GM19463 (cell line): ENCODE results near the gene TNFAIP1.
"Not testable (repeated sequence)": the region's sequence is repeated elsewhere in the genome, so short reads cannot be mapped to it uniquely, and the experiment has no call there.

Source experiments
- ATAC-seq: cut with Tn5 transposase; IDR thresholded peaks from one replicate; pipeline ENCODE4 v1.9.1; 2021; ENCODE audit warnings: mild to moderate bottlenecking, moderate library complexity; ENCODE audit not compliant: unreplicated experiment

The TNFAIP1 gene

DNA sequence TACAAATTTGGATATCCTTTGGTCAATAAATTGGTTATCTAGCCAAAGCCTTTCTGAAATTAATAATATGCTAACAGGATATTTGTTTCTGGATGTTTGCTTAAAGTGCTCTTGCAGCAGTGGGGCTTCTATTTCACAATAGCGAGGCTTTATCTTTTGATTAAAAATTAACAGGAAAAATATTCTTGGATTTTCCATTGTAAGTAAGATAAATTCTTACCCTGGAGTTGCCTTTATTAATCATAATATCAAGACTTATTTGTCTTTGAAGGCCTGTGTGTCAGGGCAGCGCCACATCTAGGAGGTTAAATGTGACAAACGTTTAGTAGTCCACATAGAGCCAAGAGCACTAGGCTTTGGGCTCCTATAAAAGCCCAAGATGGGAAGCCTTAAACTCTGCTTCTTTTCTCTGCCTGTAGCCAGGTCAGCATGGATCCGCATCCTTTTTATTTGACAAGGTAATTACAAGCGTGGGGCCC lies 11.3 kb upstream of the TNFAIP1 start:
- no peak for ATAC-seq

DNA sequence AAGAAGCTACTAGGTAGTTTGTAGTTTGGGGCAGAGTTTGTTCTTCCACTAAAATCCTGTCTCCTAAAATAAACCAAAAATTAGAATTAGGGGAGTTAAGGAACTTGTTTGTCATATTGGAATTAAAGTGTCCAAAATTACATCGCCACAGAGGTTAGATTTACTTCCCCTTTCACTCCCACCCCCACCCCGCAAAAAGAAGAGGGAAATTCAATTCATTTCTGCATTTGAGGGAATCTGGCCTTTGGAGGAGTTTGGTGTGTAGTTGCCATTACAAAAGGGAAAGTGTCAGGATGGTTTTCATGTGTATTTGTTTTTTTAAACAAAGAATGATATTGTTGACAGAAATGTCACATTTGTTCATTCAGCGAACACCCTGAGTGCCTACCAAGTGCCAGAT lies 10.8 kb upstream of the TNFAIP1 start:
- ATAC-seq = no peak

DNA sequence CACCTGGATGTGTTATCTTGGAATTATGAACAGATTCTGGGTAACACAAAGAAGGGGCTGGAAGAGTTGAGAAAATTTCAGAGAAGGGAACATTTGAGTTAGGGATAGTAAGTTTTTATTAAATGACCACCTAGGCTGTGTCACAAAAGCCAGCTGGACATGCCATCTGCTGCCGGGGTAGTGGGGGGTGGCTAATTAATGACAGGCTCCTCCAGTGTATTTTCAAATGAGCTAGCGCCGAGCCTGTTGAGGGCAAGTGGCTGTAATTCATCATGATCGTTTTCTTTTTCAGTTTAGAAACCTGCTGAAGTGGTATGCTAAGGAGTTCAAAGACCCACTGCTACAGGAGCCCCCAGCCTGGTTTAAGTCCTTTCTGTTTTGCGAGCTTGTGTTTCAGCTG lies 10.3 kb upstream of the TNFAIP1 start:
- no peak for ATAC-seq

DNA sequence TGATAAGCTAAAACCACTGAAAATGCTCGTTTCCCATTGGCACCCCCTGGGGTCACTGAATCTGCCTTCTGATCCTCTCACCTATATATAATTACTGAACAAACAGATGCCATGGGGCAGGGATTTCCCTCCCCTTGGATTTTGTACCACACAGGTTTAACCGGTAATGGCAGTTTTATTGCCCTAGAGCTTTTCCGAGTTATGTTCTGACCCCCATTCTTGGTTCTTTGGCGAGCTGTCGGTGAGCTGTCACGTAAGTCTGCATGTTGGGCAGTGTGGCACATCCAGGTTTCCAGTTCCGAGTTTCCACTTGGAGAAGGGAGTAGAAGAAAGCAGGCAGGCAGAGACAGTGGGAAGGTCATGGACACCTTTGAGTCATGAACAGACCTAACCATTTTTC lies 9.4 kb upstream of the TNFAIP1 start:
- no peak for ATAC-seq

DNA sequence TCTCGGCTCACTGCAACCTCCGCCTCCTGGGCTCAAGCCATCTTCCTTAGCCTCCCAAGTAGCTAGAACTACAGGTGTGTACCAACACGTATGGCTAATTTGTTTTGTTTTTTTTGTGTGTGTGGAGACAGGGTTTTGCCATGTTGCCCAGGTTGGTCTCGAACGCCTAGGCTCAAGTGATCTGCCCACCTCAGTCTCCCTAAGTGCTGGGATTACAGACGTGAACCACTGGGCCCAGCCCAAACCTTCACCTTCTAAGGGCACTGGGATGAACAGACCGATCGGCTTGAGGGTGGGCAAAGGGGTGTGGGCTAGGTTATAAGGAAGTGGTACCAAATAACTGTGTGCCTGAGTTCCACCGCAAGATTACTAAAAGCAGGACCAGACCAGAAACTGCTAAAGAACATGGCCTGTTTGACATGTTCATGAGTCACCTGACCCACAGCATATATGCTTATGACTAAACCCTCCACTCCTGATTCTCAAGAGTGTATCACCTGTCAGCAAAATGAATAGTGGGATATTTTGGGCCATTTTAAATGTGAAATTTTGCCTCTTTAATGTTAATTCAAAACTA lies 8.4 kb upstream of the TNFAIP1 start:
- peak; percentile 72 for ATAC-seq

DNA sequence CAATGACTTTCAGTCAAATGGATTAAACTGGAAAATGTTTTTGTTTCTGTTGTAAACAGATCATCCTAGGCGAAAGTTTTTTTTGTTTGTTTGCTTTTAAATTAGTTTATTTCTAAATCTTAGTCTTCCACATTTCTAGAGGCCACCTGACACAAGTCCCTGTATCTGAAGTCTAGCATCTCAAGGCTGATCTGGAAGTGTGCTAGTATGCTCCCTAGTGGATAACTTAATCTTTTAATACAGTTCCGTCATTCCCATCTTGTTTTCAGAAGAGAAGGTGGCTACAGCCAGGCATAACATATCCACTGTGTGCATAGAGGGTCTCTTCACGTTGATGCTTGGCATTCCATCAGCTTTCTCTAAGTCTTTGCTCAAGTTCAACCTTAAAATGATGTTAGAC lies 7.9 kb upstream of the TNFAIP1 start:
- ATAC-seq = no peak

DNA sequence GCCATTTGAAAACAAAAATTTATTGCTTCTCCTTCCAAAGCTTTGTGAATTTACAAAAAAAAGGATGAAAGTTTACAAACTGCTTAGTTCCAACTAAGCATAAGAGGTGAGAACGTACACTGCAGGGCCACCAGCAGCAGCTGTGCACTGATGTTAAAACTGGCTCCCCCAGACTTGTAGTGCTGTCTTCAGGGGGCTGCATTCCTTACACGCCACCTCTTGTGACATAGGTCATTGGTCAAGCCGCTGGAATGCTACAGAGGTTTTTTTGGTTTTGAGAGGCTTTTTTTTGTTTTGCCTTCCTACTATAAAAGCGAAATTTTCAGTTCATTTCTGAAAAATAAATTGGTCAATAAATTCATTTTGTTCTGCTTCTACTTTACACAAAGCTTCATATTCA lies 7.2 kb upstream of the TNFAIP1 start:
- ATAC-seq = no peak

DNA sequence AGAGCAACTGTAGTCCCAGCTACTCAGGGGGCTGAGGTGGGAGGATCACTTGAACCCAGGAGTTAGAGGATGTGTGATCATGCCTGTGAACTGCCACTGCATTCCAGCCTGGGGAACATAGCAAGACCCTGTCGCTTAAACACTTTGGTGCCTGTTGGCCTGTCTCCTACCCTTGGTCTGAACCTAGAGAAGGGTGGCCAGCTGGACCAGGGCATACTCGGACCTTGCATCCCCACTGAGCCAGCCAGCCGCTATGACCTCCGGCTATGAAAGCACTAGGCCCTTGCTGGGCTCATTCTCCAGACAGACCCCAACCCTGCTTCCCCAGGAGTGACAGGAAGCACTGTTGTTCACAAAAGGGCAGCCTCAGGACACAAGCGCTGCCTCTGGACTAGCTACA lies 4.9 kb upstream of the TNFAIP1 start:
- ATAC-seq = no peak

DNA sequence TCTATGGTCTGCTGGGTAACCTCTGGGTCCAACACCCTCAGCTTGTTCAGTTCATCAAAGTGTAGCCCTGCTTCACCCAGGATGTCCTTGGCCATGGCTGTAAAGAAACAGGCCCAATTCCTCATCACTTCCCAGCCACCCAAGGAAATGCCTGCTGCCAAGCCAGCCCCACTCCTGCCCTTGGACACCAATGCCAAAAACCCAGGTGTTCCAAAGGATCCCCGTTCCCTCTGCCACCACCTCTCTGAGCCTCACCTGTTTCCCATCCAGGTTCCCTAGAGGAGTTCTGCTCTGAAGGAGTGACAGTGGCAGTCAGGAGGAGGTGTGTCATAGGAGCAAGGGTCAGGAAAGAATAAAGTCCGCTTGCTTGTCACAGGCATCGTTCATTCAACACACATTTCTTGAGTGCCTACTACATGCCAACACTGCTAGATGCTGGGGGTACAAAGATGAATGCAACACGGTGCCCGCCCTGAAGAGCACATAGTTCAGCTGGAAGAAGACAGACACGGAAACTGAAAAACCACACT lies 3.6 kb upstream of the TNFAIP1 start:
- ATAC-seq = no peak

DNA sequence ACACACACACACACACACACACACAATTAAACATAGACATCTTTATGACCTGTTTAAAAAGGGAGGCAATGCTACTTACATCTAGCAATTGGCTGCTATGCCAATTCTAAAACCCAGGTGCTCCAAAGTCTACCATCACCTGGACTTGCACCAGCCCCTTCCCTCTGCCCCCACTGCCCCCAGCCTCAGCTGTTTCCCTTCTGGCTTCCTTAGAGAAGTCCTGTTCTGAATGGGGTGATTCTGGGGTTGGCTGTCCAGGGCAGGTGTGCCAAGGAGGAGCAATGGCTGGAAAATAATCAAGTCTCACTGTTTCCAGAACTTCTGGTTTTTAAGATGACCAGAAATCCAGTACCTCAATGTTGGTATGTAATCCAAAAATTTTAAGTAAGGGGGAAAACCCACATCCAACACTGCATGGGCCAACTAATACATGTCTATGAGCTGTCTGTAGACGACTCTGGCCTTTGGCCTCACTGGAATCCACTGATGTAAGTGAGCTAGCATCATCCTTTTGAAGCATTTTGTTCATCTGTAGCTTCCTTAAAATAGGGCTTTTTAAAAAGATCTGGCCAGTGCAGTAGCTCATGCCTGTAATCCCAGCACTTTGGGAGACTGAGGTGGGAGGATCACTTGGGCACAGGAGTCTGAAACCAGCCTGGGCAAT lies 2.3 kb upstream of the TNFAIP1 start:
- ATAC-seq = no peak

DNA sequence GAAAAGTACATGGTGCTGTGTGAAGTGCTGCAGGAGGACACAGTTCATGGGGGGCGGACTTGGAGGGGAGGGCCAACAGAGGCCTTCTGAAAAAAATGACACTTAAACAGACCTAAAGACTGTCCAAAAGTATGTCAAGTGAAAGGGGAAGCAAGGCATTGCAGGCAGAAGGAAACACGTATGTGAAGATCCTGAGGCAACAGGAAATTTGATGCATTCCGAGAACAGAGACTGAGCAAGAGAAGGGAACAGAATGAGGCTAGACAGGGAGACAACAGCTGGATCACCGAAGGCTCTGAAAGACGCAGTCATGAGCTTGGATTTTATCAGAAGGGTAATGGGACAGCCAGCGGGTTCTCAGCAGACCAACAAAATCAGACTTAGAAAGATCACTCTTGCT lies 1.4 kb upstream of the TNFAIP1 start:
- no peak for ATAC-seq

DNA sequence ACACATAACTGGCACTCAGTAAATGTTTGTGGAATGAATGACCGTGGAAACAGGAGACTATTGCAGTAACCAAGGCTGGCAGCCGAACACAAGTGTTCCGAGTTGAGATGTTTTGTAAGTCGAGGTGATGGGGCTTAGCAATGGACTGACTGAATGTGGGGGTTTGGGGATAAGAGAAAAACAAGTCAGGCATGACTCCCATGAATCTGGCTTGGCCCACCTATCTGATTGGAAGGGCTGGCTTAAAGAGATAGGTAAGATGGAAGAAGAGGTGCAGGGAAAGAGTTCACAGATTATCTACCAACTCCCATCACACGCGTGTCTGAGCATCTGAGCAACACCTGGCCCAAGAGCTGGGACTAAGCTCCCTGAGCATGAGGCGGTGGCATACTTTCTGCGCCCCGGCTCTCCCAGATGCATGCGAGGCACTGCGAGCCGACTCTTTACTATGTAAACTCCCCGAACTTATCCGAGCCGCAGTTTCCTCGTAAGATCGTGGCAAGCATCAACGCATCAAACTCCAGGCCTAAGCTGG lies 828 bp upstream of the TNFAIP1 start:
- no peak for ATAC-seq

DNA sequence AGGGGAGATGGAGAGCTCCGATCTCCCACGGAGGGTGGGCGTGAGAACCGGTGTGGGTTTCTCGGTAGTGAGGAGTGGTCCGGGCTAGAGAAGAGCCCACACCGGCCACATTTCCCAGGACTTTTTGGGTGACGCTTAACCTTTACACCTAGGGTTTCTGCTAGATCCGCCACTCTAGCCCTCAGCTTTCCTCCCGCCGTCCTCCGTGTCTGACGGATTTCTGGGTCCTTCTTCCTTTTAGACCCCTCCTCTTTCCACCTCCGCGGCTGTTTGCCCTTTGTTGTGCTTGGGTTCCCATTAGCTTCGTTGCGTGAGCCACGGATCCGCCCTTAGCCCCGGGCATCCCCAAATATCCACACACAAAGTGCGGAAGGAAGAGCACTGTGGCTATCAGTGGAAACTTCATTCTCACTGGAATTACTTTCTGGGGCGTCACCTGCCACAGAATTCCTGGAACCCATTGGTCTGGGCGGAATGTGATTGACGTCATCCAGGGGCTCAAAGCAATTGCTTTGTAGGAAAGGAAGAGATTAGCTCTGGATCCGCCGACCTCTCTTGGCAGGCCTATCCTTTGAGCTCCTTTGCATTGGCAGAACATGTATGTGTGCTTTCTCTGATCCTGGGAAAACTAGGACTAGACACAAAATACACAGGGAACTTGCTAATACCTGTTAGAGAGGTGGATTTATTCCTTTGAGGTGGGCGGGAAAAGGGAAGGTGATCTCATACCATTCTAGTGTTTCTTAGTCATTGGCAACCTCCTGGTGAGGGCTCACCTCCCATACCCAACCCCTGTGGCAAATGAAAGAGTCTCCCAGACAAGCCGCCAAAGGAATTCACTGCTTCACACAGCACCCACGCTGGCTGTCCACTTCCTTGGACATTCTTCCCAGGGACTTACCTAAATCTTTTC lies 654 bp downstream of the TNFAIP1 start:
- no peak for ATAC-seq

DNA sequence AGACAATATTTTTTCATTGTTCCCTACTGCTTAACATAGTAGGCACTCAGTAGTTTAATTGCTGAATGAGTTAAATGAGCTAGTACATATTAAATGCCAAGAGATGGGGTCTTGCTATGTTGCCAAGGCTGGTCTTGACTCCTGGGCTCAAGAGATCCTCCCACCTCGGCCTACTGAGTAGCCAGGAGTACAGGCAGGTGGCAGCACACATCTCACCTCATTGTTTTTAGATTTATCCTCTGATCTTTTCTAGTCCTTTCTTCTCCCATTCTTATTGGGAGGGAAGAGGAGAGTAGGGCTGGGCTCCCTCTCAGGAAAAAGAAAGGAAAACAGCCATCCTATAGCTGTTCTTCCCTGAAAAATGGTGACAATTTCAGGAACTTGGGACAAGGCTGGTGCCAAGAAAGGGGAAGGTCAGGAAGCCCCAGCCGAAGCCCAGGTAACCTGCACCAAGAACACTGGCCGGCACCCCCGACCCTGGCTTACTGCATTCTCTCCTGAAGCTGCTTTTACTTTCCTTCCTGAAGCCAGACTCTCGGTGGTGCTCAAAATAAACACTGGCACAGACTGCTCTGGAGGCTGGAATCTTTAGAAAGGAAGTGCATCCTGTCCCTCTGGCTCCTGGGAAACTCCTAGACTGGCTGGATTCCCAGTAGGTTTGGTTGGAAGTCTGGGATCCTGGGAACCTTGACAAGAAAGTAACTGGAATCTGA lies 2.7 kb downstream of the TNFAIP1 start:
- ATAC-seq = no peak

DNA sequence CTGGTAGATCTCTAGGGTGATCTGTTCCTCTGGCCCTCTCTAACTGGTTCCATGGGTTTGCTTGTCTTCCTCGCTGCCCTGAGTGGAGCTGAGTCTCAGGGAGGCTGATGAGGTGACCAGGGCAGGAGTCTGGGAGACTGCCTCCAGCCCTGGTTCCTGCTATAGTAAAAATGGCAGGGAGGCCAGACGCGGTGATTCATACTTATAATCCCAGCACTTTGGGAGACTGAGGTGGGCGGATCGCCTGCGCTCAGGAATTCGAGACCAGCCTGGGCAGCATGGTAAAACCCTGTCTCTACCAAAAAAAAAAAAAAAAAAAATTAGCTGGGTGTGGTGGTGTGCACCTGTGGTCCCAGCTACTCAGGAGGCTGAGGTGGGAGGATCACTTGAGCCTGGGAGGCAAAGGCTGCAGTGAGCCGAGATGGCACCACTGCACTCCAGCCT lies 3.2 kb downstream of the TNFAIP1 start:
- not testable (repeated sequence) for ATAC-seq

DNA sequence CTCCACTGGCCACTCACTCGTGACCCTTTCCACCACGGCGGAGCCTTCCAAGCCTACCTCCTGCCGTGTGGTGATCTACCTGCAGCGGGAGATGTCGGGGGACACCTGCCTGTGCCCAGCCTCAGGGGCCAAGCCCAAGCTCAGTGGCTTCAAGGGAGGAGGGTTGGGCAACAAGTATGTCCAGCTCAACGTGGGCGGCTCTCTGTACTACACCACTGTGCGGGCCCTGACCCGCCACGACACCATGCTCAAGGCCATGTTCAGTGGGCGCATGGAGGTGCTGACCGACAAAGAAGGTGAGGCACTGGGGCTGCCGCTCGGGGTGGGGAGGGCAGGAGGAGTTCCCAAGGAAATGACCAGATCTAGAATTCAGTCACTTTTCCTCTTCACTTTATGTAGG lies 3.9 kb downstream of the TNFAIP1 start:
- ATAC-seq = no peak

DNA sequence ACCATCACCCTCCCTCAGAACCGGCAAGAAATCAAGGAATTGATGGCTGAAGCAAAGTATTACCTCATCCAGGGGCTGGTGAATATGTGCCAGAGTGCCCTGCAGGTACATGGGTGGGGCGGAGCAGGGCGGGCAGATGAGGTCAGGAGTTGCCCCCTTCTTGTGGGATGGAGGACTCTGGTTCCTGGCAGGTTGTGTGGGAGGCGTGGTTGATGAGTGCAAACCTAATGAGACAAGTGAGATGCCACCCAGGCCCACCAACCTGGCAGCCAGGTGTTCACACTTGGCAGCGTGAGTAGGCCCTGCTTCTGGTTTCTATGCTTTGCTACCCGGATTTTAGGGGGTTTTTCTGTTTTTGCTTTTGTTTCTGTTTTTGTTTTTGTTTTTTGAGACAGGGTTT lies 4.8 kb downstream of the TNFAIP1 start:
- no peak for ATAC-seq

DNA sequence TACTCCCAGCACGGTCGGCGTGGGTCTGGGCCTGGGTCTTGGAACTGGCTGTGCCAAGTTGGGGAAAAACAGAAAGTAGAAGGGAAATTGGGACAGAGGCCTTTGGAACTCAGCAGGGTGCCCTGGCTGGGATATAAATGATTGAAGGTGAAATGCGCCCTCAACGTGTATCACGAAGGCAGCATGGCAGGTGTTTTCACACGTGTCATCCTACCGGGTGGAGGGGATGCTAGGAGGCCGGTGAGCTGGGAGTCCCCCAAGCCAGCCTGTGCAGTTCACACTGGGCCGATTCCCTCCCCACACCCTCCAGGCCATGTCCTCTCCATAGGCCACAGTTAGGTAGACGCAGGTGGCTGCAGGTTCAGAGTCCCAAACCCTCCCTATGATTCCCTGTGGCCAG lies 6.0 kb downstream of the TNFAIP1 start:
- no peak for ATAC-seq

DNA sequence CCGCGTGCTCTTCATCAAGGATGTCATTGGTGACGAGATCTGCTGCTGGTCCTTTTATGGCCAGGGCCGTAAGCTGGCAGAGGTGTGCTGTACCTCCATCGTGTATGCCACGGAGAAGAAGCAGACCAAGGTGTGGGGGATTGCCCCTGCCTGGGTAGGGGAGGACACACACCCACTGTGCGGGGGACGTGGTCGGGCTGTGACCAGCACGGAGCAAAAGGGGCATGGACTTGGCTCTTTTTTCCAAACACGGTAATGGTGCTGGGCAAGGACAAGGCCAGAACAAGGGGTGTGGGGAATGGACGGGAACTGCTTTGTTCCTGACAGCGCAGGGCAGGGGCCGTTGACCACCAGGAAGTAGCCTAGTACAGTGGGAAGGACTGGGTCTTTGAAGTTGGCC lies 6.8 kb downstream of the TNFAIP1 start:
- no peak for ATAC-seq

DNA sequence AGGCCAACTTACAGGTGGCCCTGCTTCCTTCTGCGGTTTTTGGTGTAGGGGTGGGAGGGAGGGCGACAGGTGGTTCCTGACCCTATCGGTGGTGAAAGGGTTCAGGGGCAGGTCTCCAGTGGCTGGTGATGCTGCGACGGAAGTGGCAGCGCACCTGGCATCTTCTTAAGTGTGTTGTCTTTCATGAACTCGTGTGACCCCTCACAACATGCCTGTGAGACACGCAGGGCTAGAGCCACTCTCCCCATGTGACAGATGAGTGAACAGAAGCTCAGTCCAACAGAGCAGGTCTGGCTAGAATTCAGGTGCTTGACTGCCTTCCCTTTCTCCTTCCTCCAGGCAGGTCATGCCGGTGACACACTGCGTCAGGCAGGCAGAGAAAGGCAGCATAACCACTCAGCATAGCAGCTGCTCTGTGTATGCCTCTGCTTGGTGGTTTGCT lies 8.0 kb downstream of the TNFAIP1 start:
- no peak for ATAC-seq

DNA sequence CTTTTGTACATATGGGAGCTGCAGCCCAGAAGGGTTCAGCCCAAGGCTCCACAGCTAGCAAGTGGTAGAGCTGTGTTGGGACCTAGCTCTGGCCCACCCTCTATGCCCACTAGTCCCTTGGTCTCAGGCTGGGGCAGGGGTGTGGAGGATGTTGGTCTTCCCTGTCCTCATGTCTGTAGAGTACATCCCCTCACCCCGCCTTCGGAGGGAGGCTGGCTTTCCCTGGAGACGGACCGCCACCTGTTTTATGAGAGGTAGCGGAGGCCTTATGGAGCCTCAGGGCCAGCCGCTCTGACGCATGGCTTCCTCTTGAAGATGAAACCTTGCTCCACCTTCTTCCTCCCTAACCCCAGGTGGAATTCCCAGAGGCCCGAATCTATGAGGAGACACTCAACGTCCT lies 8.4 kb downstream of the TNFAIP1 start:
- ATAC-seq = no peak
